Measurements from ENCODE around the gene DIAPH2.

DNA sequence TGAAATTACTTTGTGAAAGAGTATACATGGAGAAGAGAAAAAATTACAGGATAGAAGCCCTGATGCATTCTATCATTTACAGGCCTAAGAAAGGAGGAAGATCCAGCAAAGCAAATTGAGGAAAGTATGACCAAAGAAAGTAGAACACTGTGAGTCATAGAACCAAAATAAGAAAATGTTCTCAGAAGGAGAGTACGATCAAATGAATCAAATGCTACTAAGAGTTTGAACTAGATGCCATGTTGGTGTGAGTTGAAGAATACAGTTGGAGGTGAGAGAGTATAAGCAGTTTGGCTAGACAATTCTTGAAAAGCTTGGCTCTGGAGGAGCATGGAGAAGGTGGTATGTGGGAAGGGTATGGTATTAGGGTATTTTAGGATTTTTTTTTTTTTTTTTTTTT lies 360.8 kb downstream of the DIAPH2 start:
- TF ChIP-seq BHLHE40 (IDR thresholded peaks at IDR 0.05; ENCODE audit: borderline replicate concordance): no peak
- no peak for TF ChIP-seq FOXA1 (IDR thresholded peaks at IDR 0.05)
- TF ChIP-seq TARDBP (IDR thresholded peaks at IDR 0.05): no peak
- no peak for TF ChIP-seq HDGF (IDR thresholded peaks at IDR 0.05; ENCODE audit: borderline replicate concordance)
- no peak for TF ChIP-seq SP1 (IDR thresholded peaks at IDR 0.05)
- TF ChIP-seq NFRKB (IDR thresholded peaks at IDR 0.05): no peak
- TF ChIP-seq L3MBTL2 (conservative IDR thresholded peaks at IDR 0.05): no peak
- no peak for TF ChIP-seq SUZ12 (IDR thresholded peaks at IDR 0.05)
- TF ChIP-seq ARNT (IDR thresholded peaks at IDR 0.05): no peak
